ENCODE measurements around the gene COL4A3.

The COL4A3 gene

DNA sequence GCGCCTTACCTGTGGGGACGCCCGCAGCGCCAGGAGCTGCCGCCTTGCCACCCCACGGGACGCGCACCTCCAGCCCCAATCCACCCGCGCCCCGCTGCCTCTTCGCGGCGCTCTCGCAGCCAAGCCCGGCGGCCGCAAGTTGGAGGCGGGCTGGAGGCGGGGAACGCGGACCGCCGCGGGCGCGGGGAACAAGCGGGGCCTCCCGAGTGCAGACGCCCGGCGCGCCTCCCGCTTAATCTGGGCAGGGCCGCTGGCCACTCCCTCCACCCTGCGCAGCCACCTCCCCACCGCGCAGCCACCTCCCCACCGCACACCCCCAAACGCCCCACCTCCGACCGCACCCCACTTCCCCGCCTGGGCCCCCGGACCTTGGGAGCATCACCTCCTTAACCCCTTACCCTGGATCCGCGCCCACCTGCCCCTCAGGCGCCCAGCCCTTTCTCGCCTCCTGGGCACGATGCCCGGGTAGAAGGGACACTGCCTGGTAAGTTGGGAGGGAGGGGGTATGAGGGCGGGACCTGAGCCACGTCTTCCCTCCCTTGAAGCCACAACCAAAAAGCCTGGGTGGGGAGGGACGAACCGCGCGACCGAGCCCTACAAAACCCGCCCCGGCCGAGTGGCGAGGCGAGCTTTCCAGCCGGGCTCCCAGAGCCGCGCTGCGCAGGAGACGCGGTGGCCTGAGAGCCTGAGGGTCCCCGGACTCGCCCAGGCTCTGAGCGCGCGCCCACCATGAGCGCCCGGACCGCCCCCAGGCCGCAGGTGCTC lies at the start of gene COL4A3, which contains the start of gene COL4A4:
COL4A3 (plus strand) TSS at position 627 of the 765 bp plus-strand sequence; CDS start at position 730, 103 bp downstream.
COL4A4 (minus strand) TSS at position 208 of the 765 bp plus-strand sequence. CDS start 16,722 bp downstream, outside the sequence.
- no peak for DNase-seq

GRCh38 chr2:227115761-227116160 lies 48.7 kb upstream of the COL4A3 start:
- DNase-seq: no peak

DNA sequence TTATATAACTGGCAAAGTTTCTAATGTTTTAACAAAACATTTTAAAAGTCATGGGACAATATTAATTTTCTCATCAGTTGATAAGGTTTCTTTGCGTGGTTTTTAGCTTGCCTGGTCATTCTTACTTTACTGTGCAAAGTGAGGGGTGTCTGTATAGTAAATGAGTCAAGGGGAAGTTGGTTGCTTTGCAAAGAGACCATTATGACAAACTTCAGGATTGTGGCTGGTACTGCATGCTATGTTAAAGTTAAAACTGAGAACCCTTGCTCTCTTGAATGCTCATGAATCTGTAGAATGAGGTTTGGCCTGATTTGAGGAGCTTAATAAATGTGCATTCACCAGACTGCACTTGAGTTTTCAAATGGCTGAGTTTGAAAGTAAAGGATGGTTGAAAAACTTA lies 47.4 kb upstream of the COL4A3 start:
- DNase-seq: no peak

GRCh38 chr2:227117852-227118251 lies 46.6 kb upstream of the COL4A3 start:
- DNase-seq: no peak

- DNase-seq: no peak
These were observed 46.1 kb upstream of the COL4A3 start for GRCh38 chr2:227118353-227118752.

DNA sequence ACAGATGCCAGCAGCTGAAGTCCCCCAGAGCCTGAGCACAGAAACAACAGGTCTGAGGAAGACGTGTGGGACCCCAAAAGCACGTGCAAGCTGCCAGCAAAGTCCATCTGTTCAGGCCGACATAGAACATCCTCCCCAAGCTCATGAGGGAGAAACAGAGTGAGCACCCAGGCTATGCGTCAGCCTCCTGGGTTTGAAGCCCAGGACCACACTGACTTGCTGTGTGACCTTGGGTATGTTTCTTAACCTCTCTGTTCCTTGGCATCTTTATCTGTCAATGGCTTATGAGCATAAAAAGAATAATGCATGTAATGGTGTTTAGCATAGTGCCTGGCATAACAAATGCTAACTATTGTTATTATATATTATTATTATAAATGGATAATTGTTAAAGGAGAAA lies 40.7 kb upstream of the COL4A3 start:
- no peak for DNase-seq

GRCh38 chr2:227124811-227125210 lies 39.6 kb upstream of the COL4A3 start:
- no peak for DNase-seq

DNA sequence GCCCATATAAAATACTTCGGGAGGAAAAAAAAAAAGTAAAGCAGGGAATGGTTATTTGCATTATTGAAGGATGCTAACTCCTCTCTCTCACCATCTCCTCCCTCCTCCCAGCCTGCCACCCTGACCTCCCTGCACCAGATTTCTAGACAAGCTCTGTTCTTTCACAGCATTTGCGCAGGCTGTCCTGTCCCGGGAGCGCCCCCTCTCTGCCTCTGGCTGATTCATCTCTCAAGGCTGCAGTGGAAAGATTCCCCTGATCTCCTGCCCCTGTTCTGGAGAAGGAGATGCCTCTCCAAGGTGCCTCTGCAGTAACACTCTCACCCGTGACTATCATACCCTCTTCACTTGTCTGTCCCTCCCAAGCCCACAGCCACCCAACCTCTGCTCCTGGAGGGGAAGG lies 38.9 kb upstream of the COL4A3 start:
- no peak for DNase-seq

DNA sequence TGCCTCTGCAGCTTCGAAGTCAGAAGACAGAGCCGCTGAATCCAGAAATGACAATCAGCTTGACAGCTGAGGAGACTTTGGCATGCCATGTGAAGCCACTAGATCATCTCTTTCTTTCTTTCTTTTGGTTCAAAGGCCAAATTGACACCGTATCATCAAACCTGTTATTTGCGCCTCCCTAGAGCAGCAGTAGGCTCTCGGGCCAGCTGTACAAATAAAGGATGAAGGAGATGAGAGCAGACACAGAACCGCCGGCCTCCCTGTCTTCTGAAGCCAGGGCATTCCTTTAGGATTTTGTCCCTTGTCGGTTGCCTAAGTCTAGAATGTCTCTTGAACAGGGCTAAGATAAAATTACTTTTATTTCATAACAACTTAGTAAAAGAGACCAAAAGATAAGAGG lies 37.2 kb upstream of the COL4A3 start:
- DNase-seq: no peak

GRCh38 chr2:227130636-227131035 lies 33.8 kb upstream of the COL4A3 start:
- no peak for DNase-seq

GRCh38 chr2:227132986-227133385 lies 31.4 kb upstream of the COL4A3 start:
- no peak for DNase-seq

DNA sequence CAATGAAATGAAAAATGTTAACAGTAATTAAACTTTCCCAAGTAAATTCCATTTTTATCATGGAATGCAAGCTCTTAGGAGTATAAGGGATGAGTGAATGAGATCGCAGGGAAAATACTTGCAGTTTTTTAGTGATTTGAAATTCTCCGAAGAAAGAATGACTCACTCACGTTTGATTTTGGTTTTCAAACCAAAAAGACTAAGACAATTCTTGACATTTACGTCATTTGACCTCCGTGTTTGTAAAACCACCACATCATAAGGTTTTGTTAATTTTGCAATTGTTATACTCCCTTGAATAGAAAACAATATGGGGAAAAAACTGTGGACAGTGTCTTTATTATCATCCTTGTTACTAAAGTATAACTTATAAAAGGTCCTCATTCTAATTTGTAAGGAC lies 29.8 kb upstream of the COL4A3 start:
- no peak for DNase-seq

DNA sequence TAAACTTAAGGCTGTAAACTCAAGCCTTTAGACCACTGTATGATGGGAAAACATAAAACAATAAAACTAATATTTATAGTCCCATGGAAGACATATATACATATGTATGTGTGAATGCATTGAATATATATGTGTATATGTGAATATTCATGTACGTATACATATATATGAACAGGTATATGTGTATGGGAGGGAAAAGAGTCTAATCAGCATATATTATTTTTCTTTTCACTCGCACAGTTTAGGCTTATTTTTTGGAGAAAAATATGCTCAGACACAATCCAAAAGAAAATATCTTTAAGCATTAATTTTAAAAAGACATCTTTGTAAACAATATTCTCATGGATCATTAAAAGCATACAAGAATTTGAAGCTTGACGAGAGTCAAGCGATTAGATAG lies 23.1 kb upstream of the COL4A3 start:
- DNase-seq: no peak

DNA sequence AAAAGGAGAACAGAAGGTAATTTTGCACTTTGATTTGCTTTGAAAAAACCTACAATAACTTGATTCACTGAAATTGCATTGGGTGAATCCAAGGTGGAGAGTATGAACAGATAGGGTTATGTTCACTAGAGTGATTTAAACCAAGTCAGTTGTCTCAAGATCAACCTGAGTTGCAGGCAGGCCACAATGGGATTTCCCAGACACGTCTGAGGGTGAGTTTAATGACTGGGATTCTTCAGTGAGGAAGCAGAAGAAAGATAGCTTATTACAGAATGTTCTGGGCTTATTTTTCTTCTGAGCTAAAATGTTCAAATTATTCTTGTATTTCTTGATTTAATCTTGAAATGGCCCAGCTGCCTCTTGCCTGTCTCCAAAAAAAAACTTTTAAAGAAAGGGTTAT lies 20.5 kb upstream of the COL4A3 start:
- no peak for DNase-seq

- DNase-seq: no peak
These were observed 18.0 kb upstream of the COL4A3 start for GRCh38 chr2:227146456-227146855.

- DNase-seq: no peak
These were observed 17.4 kb upstream of the COL4A3 start for GRCh38 chr2:227147023-227147422.

DNA sequence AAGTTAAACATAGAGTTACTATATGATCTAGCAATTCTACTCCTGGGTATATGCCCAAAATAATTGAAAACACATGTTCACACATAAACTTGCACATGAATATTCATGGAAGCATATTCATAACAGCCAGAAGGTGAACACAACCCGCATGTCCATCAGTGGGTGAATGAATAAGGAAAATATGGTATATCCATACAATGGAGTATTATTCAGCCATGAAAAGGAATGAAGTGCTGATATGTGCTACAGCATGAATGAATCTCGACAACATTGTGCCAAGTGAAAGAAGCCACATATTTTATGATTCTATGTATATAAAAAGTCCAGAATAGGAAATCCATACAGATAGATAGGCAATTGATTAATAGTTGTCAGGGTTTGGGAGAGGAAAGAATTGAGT lies 16.3 kb upstream of the COL4A3 start:
- no peak for DNase-seq

DNA sequence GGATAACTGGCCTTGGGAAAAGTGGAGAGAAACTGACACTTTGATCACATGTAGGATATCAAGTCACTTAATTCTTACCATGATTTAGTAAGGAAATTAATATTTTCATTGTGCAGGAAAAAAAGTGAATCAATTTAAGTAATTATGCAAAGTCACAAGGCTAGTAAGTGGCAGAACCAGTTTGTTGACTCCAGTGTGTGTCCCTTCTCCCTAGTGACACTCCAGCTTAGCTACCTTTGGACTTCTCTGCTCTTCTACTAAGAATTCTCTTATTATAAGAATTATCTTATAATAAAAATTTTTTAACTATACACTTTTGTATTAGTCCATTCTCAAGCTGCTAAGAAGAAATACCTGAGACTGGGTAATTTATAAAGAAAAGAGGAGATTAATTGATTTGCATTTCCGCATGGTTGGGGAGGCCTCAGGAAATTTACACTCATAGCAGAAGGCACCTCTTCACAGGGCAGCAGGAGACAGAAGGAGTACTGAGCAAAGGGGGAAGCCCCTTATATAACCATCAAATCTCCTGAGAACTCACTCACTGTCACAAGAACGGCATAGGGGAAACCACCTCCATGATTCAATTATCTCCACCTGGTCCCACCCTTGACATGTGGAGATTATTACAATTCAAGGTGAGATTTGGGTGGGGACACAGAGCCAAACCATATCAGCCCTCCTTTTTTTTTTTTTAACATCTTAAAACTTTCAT lies 14.0 kb upstream of the COL4A3 start:
- DNase-seq: no peak

DNA sequence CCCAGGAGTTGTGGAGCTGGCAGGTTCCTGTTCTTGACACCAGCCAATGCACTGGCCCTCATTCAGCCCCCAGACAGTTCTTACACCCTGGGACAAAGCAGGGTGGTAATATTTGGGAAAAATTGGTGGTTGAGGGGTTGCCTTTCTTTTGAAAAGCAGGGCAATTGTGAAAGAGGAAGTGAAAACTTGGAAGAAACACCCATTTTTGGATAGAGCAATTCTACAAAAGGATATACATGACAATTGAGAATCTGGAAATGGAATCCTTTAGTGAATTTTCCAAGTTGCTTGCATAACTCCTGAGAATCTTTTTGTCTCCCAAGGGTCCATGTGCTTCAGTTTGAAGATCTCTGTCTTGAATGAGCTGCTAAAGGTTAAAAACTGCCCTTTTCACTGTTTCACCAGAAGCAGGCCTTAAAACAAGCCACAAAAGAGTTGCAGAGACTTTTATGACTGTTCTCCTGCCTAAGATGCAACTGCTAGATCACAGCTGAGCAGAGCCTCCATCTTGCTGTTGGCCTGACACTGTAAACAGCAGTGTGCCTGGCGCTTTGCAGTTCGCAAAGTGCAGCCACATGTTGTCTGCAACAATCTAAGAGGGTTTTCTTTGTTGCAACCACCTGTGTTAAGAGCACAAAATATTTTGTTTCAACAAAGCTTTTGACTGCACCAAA lies 12.2 kb upstream of the COL4A3 start:
- DNase-seq: no peak

- DNase-seq: no peak
These were observed 11.1 kb upstream of the COL4A3 start for GRCh38 chr2:227153307-227153706.

DNA sequence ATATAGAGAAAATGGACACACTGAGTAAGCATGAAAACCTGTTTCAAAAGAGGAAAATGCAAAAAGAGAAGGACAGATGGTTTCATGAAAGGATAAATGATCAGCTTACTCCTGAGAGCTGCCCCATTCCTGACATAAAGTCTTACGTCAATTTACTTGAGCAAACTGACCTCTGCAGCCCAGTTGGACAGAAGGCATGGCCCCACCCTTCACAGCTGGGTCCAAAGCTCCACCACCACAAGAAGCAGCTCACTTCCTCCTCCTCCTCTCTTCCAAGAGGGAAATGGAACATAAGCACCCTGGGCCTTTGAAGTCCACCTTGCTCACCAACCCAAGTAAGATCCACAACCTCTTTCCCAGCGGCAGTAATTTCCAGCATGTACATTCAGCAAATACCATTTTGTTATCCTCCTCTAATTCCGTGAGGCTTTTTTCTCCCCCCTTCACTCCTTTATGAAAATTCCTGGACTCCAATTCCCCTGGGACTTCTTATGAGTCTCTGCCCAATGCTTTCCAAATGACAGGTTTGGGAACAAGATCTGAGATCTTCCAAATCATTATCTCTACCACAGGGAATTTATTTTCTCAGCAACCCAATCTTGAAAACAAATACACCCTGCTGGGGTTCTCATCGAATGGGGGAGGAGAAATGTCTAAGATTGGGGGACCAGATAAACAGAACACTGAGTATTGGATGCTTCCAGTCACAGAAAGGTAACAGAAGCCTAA lies 10.5 kb upstream of the COL4A3 start:
- no peak for DNase-seq

- DNase-seq: no peak
These were observed 9.2 kb upstream of the COL4A3 start for GRCh38 chr2:227154986-227155774.

Measured in CD4-positive, alpha-beta T cell treated with Interleukin-17A for 1 hour (primary cell).